ENCODE results near the gene WWTR1.

- TF ChIP-seq, protein P1, sequence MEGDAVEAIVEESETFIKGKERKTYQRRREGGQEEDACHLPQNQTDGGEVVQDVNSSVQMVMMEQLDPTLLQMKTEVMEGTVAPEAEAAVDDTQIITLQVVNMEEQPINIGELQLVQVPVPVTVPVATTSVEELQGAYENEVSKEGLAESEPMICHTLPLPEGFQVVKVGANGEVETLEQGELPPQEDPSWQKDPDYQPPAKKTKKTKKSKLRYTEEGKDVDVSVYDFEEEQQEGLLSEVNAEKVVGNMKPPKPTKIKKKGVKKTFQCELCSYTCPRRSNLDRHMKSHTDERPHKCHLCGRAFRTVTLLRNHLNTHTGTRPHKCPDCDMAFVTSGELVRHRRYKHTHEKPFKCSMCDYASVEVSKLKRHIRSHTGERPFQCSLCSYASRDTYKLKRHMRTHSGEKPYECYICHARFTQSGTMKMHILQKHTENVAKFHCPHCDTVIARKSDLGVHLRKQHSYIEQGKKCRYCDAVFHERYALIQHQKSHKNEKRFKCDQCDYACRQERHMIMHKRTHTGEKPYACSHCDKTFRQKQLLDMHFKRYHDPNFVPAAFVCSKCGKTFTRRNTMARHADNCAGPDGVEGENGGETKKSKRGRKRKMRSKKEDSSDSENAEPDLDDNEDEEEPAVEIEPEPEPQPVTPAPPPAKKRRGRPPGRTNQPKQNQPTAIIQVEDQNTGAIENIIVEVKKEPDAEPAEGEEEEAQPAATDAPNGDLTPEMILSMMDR (optimal IDR thresholded peaks at IDR 0.05 in 1 of 3, IDR thresholded peaks at IDR 0.05 in 1 of 3, conservative IDR thresholded peaks at IDR 0.05 in 1 of 3; ENCODE audit: extremely low read depth in 1 of 3, insufficient read depth in 2 of 3, low read length in 3 of 3), result no peak
- no peak for TF ChIP-seq EZH2 (IDR thresholded peaks at IDR 0.05; ENCODE audit: low read length)
These were observed 140.9 kb downstream of the WWTR1 start for GRCh38 chr3:149516920-149517319.
